GM23248 (cell line): ENCODE data around the gene OLIG1. TPM values are rescaled to one million over a fixed set of nuclear protein-coding genes. Genes with fewer than 3 reads are reported as not detected.

Source experiments
- DNase-seq: peaks from one replicate; pipeline ENCODE4 v3.0.0-alpha.2; 2015
- H2AFZ ChIP-seq: fragments of 200-600 bp; sonication (generic); 2 replicates; pipeline ENCODE4 v1.6.1; 2016; ENCODE audit warnings: antibody characterized with exemption
- H3F3A ChIP-seq: fragments of 200-600 bp; sonication (generic); 2 replicates; pipeline ENCODE4 v1.6.1; 2016; ENCODE audit warnings: mild to moderate bottlenecking, antibody characterized with exemption, mixed run types; ENCODE audit not compliant: insufficient read depth
- H3K27ac ChIP-seq: fragments of 200-600 bp; sonication (generic); 2 replicates; pipeline ENCODE4 v1.5.1; 2016; ENCODE audit warnings: mild to moderate bottlenecking
- H3K27me3 ChIP-seq: fragments of 200-600 bp; sonication (generic); replicated peaks from 2 replicates; pipeline ENCODE4 v1.6.1; 2016; ENCODE audit warnings: mild to moderate bottlenecking; ENCODE audit not compliant: insufficient read depth
- H3K36me3 ChIP-seq: fragments of 200-600 bp; sonication (generic); 2 replicates; pipeline ENCODE4 v1.6.1; 2016; ENCODE audit warnings: low read depth, mild to moderate bottlenecking
- H3K4me1 ChIP-seq: fragments of 200-600 bp; sonication (generic); 2 replicates; pipeline ENCODE4 v1.6.1; 2016; ENCODE audit warnings: mild to moderate bottlenecking; ENCODE audit not compliant: insufficient read depth
- H3K4me2 ChIP-seq: fragments of 200-600 bp; sonication (generic); one replicate; pipeline ENCODE4 v1.6.1; 2016; ENCODE audit warnings: mild to moderate bottlenecking; ENCODE audit not compliant: unreplicated experiment
- H3K4me3 ChIP-seq: fragments of 200-600 bp; sonication (generic); 2 replicates; pipeline ENCODE4 v1.5.1; 2016; ENCODE audit warnings: mild to moderate bottlenecking
- H3K79me2 ChIP-seq: fragments of 200-600 bp; sonication (generic); 2 replicates; pipeline ENCODE4 v1.6.1; 2016; ENCODE audit warnings: mild to moderate bottlenecking; ENCODE audit not compliant: insufficient read depth
- H3K9ac ChIP-seq: fragments of 200-600 bp; sonication (generic); 2 replicates; pipeline ENCODE4 v1.6.1; 2016; ENCODE audit warnings: mild to moderate bottlenecking
- H3K9me2 ChIP-seq: fragments of 200-600 bp; sonication (generic); 2 replicates; pipeline ENCODE4 v1.6.1; 2016; ENCODE audit warnings: mixed run types, mild to moderate bottlenecking, moderate library complexity; ENCODE audit not compliant: insufficient read depth
- H3K9me3 ChIP-seq: fragments of 200-600 bp; sonication (generic); one replicate; pipeline ENCODE4 v1.6.1; 2017; ENCODE audit warnings: low read depth
- H4K20me1 ChIP-seq: fragments of 200-600 bp; sonication (generic); 2 replicates; pipeline ENCODE4 v1.6.0; 2016; ENCODE audit not compliant: insufficient read depth
- EZH2 ChIP-seq: fragments of 200-600 bp; sonication (generic); IDR thresholded peaks from 2 replicates; pipeline ENCODE4 v1.6.1; 2018; ENCODE audit warnings: antibody characterized with exemption, mild to moderate bottlenecking; ENCODE audit not compliant: insufficient read depth, poor library complexity, severe bottlenecking
- EZH2phosphoT487 ChIP-seq: fragments of 200-600 bp; sonication (generic); IDR thresholded peaks from 2 replicates; pipeline ENCODE4 v1.6.1; 2018; ENCODE audit warnings: antibody characterized with exemption, moderate library complexity, mild to moderate bottlenecking, low read depth; ENCODE audit not compliant: insufficient read depth
- WGBS, 2 experiments: methylation state at CpG; one replicate each; pipeline ENCODE4 v1.1.6; 2015 to 2017; ENCODE audit warnings: low lambda C conversion rate in 2 of 2, low coverage in 1 of 2; ENCODE audit errors: missing lambda C conversion rate in 2 of 2; 5-methylcytosine and 5-hydroxymethylcytosine counted together
- in situ Hi-C: fragments of 300-500 bp; cut with MboI; formaldehyde crosslinking; loops from 2 replicates; pipeline ENCODE4 v1.15.0; 2020
- polyA plus RNA-seq: library from polyadenylated mRNA; unstranded; fragments of >200 nt; fragmentation: Nextera tagmentation; extraction: Ambion mirVana; gene quantifications from 2 replicates; pipeline ENCODE4 v1.2.1, GENCODE V29; 2016
- total RNA-seq: library from RNA; depleted of rRNA; stranded (reverse); fragments of >200 nt; shearing (Covaris generic); gene quantifications from 2 replicates; pipeline ENCODE4 v1.2.3, GENCODE V29; 2014

Gene OLIG1
- total and polyA plus RNA-seq, 2 experiments from 2014 or later = not detected

DNA sequence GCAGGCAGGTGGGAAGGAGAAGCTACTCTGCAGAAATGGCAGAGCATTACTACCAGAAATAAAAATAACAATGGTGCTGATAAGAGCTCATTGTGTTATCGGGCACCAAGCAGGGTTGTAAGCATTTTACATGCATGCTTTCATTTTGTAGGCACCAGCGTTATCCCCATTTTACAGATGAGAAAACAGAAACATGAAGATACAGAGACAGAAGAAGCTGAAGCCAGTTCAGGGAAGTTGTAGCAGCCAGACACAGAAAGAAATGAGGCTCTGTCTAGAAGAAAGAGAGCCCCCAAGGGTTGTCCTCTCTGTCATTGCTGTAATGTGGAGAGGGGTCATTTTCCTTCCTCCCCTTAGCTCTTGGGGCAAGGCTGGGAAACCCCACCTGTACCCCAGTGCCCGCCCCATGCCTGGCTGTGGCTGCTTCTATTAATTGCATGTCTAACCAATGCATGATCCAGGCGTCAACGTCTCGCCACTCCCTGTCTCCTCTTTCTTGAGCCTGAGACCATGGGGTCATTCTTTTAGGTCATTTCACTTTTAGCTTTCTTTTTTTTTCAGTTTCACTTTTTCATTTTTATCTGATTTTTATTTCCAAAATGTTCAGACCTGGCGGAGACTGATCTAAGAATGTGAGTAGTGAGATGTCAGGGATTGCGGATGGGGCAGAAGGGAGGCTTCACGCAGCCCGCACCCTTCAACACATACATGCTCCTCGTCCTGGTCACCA, 6.8 kb downstream of the OLIG1 start:
- Histone ChIP-seq H3K4me3 (no peak overlapping the region), H3K9me3 (no peaks in the 10 kb centered on the region), H3F3A (no peaks in the 10 kb centered on the region), H4K20me1 (no peaks in the 10 kb centered on the region), H3K27me3 (peaks cover 57% of the 10 kb centered on the region), H2AFZ (no peak overlapping the region), H3K4me1 (no peaks in the 10 kb centered on the region), H3K79me2 (no peaks in the 10 kb centered on the region), H3K9me2 (no peaks in the 10 kb centered on the region), H3K4me2 (no peak overlapping the region), H3K36me3 (no peaks in the 10 kb centered on the region), H3K27ac (no peak overlapping the region), H3K9ac (no peak overlapping the region)
- no peak for DNase-seq
- WGBS, 2 experiments = 68 to 71% methylated on average over 11 of the region's 11 CpGs
- TF ChIP-seq EZH2 (no peak), EZH2phosphoT487 (no peak)
- in situ Hi-C loops = no loop called here

GRCh38 chr21:33078907-33079582, 9.1 kb downstream of the OLIG1 start:
- no peak overlapping the region for H3K4me2 ChIP-seq
- H3K9me3 ChIP-seq = no peaks in the 10 kb centered on the region
- in situ Hi-C loops = no loop called here
- TF ChIP-seq EZH2phosphoT487 = no peak
- TF ChIP-seq EZH2 = no peak
- no peak overlapping the region for H3K9ac ChIP-seq
- H3K4me1 ChIP-seq = no peaks in the 10 kb centered on the region
- no peaks in the 10 kb centered on the region for H3K36me3 ChIP-seq
- no peaks in the 10 kb centered on the region for H4K20me1 ChIP-seq
- no peaks in the 10 kb centered on the region for H3K79me2 ChIP-seq
- H3K27me3 ChIP-seq = peaks cover 35% of the 10 kb centered on the region
- no peak overlapping the region for H2AFZ ChIP-seq
- H3K4me3 ChIP-seq = no peak overlapping the region
- H3F3A ChIP-seq = no peaks in the 10 kb centered on the region
- no peaks in the 10 kb centered on the region for H3K9me2 ChIP-seq
- no peak overlapping the region for H3K27ac ChIP-seq
- peak; percentile 68 for DNase-seq
- WGBS, 2 experiments = 51 to 60% methylated on average over 10 of the region's 10 CpGs

DNA sequence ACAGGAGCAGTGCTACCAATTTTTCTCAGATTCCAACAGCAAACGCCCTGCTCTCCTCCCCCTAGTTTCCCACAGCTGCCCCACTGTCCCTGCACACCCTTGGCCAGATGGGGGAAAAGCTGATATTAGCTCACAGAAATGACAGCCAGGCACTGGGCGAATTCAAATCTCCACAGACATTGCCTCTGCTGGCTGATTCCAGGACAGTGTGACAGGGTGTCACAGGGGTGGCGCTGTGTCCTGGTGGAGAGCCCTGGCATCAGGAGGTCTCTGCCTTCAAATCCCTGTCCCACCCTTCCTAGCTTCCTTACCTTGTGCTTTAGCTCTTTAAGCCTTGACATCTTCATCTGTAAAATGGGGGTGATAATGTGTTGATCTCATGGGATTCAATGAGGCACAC, 10.4 kb downstream of the OLIG1 start:
- Histone ChIP-seq H3K4me1 (no peaks in the 10 kb centered on the region), H4K20me1 (no peaks in the 10 kb centered on the region), H3K4me3 (no peak overlapping the region), H3K27me3 (peaks cover 24% of the 10 kb centered on the region; the same call in 1 of the 2 replicates), H3K36me3 (no peaks in the 10 kb centered on the region), H3K4me2 (no peak overlapping the region), H3K9me2 (no peaks in the 10 kb centered on the region), H3K27ac (no peak overlapping the region), H2AFZ (no peak overlapping the region), H3F3A (no peaks in the 10 kb centered on the region), H3K79me2 (no peaks in the 10 kb centered on the region), H3K9me3 (no peaks in the 10 kb centered on the region), H3K9ac (no peak overlapping the region)
- WGBS, 2 experiments = 64 to 67% methylated on average over 3 of the region's 3 CpGs
- DNase-seq = no peak
- TF ChIP-seq EZH2 (no peak), EZH2phosphoT487 (no peak)
- in situ Hi-C loops = no loop called here

DNA sequence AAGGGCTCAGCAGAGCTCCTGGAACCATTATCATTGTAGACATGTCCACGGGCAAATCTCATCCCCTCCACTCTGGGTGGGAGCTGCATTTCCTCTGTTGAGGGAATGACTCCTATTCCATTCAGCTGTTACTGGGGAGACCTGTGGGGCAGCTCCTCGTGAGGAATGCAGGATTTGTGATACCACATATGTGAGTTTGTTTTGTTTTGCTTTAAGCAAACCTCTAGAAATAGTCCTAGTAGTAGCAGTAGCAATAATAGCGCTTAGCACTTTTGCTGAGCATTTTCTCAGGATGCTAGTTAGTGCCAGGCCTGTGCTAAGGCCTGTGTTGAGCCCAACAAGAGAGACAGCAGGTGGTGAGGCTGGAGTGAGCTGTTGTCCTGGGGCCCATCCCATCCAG, 10.8 kb downstream of the OLIG1 start:
- no peak for DNase-seq
- Histone ChIP-seq H3K9me2 (no peaks in the 10 kb centered on the region), H3K4me3 (no peak overlapping the region), H3K4me1 (no peaks in the 10 kb centered on the region), H2AFZ (no peak overlapping the region), H3K27me3 (peaks cover 21% of the 10 kb centered on the region; the same call in 1 of the 2 replicates), H3F3A (no peaks in the 10 kb centered on the region), H3K9me3 (no peaks in the 10 kb centered on the region), H3K9ac (no peak overlapping the region), H4K20me1 (no peaks in the 10 kb centered on the region), H3K36me3 (no peaks in the 10 kb centered on the region), H3K79me2 (no peaks in the 10 kb centered on the region), H3K27ac (no peak overlapping the region), H3K4me2 (no peak overlapping the region)
- WGBS, 2 experiments = 49 to 62% methylated on average over 3 of the region's 3 CpGs
- in situ Hi-C loops = no loop called here
- TF ChIP-seq EZH2phosphoT487 (no peak), EZH2 (no peak)
